ENCODE results near the gene MRPL45.
"Not testable (repeated sequence)": the region's sequence is repeated elsewhere in the genome, so short reads cannot be mapped to it uniquely, and the experiment has no call there.

- not testable (repeated sequence) for TF ChIP-seq RAD21 (IDR thresholded peaks at IDR 0.05; ENCODE audit: low read length); REST (IDR thresholded peaks at IDR 0.05; ENCODE audit: low read depth, low read length); SMC3 (IDR thresholded peaks at IDR 0.05; ENCODE audit: low read depth, low read length); CTCF (IDR thresholded peaks at IDR 0.05); USF2 (IDR thresholded peaks at IDR 0.05; ENCODE audit: borderline replicate concordance, low read depth, low read length); EZH2phosphoT487 (IDR thresholded peaks at IDR 0.05; ENCODE audit: borderline replicate concordance, low read depth); MXI1 (IDR thresholded peaks at IDR 0.05; ENCODE audit: low read depth, low read length); MAX (IDR thresholded peaks at IDR 0.05; ENCODE audit: low read depth)
- TF ChIP-seq POLR2AphosphoS5 (IDR thresholded peaks at IDR 0.05; ENCODE audit: low read depth, low read length), result peak; percentile 20; the same call in 1 of the 2 replicates
These were observed 10.4 kb upstream of the MRPL45 start for GRCh38 chr17:38286501-38287091.

Data from SK-N-SH (cell line).